Measurements from ENCODE around the gene BLOC1S3.

BLOC1S3 gene

DNA sequence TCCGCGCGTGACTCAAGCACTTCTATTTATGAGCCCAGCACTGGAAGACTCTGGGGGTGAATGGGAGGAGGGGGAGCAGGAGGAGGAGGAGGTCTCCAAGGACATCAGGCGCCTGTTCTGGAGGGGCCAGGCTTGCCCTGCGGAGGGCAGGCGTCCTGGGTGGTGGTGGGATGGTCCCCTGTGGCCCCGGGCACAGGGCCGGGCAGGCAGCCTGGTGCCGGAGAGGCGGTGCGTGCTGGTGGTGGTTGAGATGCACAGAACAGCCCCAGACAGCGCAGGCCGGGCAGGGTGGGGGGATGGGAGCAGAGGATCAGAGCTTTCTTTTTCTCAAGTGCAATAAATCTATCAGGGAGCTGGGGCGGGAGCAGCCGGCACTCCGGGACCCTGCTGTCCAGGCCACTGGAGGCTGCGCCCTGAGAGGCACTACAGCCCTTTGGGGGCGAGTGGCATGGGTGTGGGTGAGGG, 31.8 kb upstream of the BLOC1S3 start:
- no peak for DNase-seq

GRCh38 chr19:45147835-45148676, 30.5 kb upstream of the BLOC1S3 start:
- no peak for DNase-seq

- DNase-seq: no peak
These were observed 29.5 kb upstream of the BLOC1S3 start for GRCh38 chr19:45149129-45149528.

DNA sequence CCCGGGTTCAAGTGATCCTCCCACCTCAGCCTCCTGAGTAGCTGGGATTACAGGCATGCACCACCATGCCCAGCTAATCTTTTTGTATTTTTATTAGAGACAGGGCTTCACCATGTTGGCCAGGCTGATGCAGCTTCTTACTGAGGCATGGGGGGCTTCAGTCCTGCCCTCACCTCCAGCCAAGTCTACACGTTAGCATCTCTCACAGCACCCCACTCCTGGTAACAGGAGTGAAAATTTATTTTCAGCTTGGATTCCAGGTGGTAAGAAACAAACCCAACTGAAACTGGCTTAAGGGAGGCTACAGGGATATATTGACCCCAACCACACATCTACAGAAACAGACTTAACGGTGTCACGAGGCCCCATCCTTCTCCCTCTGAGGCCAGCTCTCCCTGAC, 28.4 kb upstream of the BLOC1S3 start:
- no peak for DNase-seq

- no peak for DNase-seq
These were observed 27.8 kb upstream of the BLOC1S3 start for GRCh38 chr19:45150751-45151281.

DNA sequence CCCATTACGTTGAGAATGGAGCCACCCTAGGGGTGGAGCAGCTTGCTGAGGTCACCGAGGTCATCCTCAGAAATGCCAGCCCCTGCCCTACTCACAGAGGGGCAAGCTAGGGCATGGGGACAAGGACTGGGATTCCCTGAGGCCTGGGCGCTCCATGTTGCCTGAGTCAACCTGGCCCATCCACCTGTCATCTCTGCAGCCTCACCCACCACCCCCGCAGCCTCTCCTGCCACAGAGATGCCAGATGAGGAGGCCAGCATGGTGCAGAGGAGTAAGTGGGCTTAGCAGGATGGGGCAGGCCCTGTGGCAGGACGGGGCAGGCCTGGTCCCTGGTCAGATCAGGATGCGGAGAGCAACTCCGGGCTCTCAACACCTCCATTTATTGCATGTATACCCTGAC, 27.3 kb upstream of the BLOC1S3 start:
- no peak for DNase-seq

DNA sequence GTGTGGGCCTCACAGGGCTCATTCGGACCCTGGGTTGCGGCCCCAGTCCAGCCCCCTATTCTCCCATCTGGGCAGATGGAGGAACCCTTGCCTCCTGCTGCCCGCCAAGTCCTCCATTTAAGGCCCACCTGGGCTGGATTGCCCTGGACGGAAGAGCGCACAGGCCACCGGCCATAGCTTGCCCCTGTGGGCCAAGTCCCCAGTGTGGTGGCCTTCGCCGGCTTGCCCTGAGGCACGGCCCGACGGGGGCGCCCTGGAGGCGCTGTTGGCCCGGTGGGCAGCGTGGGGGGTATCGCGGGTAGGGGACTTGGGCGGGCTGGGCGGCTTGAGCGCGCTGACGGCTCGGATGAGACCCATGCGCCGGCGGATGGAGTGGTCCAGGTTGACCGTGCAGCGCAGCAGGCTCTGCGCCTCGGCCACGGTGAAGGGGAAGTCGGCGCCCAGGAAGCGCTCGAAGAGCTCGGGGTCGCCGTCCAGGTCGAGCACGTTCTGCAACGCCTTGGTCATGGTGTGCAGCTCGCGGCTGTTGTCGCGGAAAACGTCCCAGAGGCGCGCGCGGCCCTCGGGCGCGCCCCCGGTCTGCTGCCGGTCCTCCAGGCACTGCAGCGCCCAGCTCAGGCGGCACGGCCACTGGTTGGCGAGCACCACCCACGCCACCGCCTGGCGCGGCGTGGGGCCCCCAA, 26.6 kb upstream of the BLOC1S3 start:
- no peak for DNase-seq

GRCh38 chr19:45152504-45153338, 25.9 kb upstream of the BLOC1S3 start:
- no peak for DNase-seq

- no peak for DNase-seq
These were observed 25.1 kb upstream of the BLOC1S3 start for GRCh38 chr19:45153339-45154063.

DNA sequence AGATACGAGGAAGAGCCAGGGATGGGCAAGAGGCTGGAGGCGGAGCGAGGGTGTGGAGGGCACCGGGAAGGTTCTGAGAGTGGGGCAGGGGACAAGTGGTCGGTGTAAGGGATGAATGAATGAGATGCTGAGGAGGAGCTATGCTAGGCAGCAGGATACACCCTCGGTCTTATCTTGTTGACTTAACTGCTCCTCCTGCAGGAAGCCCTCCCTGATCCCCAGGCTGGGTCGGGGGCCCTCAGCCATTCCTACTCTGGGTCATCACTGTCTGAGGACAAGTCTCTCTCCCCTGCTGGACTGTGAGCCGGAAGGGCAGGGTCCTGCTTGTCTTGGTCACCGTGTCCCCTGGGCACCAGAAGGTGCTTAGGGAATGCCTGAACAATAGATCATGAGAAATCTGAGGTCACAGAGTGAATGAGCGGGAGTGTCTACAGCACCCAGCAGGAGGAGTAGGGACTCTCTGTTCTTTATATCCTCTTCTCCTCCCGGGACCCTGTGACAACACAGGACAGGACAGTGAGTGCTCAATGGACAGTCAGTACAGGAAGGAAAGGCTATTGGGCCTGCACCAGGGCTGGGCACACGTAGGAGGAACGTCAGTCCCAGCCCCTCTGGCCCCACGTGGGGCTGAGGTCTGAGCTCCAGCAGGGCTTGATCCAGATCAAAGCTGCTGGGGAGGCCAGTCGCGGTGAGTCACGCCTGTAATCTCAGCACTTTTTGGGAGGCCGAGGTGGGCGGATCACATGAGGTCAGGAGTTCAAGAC, 24.3 kb upstream of the BLOC1S3 start:
- DNase-seq: no peak

- no peak for DNase-seq
These were observed 22.5 kb upstream of the BLOC1S3 start for GRCh38 chr19:45156011-45156630.

- no peak for DNase-seq
These were observed 21.8 kb upstream of the BLOC1S3 start for GRCh38 chr19:45156751-45157150.

DNA sequence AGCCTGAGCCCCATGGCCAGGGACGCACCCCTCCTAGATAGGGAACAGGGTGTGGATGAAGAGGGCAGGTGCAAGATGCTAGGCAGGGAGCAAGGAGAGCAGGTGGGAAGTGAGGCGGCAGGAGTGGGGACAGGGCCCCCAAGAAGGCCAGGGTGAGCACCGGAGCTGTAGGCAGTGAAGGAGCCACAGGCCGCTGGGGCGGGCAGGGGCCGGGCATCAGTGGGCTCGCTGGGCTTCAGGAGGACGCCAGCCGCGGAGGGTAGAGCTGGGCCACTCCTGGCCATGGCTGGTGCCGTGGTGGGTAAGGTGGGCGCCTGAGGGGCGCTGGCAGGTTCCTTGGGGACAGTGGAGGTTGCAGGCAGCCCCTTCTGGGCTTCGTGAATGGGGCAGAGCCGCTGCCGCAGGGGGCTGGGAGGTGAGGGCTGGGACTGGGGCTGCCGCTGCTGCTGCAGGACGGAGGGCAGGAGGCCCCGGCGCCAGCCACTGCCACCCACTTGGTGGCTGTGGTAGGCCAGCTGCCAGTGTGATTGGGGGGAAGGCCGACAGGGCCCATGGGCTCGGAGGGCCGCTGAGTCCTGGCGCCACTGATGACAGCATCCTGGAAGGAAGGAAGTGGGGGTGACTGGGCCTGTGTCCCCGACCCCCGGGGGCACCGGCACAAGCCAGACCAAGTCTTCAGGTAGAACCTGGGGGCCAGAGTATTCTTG, 19.9 kb upstream of the BLOC1S3 start:
- no peak for DNase-seq

- no peak for DNase-seq
These were observed 19.2 kb upstream of the BLOC1S3 start for GRCh38 chr19:45159210-45159970.

GRCh38 chr19:45159971-45160324, 18.6 kb upstream of the BLOC1S3 start:
- DNase-seq: no peak

GRCh38 chr19:45160870-45161737, 17.5 kb upstream of the BLOC1S3 start, which contains the start of gene NKPD1:
TSS of gene NKPD1 (minus strand) at chr19:45160982. CDS start at chr19:45160150, 832 bp downstream.
- no peak for DNase-seq

DNA sequence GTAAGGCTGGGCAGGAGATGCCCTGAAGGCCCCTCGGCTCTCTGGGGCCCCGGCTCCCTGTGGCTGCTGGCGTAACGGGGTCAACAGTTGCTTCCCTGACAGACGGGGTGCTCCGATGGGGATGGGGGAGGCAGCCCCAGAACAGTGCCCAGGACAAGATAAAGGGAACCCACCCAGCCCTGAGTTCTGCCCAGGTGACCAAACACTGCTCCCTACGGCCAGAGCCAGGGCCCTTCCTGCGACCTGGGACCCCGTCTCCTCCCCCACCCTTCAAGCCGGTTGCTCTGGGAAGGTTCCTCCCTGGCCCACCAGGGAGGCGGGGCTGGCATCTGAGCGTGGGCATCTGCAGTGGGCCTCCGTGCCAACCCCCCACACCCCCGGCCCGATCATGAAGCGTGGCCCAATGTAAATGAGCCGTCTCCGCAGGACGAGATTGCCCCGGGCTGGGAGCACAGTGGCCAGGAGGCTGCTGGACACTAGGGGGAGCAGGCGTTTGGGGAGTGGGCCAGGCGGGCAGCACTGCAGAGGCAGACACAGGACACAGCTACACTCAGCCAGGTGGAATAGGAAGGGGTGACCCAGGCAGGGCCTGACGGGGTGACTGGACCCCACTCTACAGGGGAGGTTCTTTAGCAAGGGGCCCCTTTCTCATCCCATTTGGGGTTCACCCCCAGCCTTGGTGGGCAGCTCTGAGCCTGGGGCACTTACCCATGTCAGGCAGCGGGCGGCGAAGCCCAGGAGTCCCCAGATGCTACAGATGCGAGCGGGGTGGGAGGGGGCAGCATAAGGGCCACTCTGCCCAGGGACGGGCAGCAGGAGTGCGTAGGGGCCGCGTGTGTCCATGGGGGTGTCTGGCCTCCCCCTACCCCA, 16.6 kb upstream of the BLOC1S3 start:
- DNase-seq: no peak

All from GOT3 (cell line).